NCI-H748 treated with DMSO at 0.1 percent for 48 hours (cell line): ENCODE data around the gene LMNB1.
"Not testable (repeated sequence)": the region's sequence is repeated elsewhere in the genome, so short reads cannot be mapped to it uniquely, and the experiment has no call there.

Source experiments
- DNase-seq: peaks from one replicate; lab custom pipeline; 2025; lab: John Stamatoyannopoulos, UW

Gene LMNB1

DNA sequence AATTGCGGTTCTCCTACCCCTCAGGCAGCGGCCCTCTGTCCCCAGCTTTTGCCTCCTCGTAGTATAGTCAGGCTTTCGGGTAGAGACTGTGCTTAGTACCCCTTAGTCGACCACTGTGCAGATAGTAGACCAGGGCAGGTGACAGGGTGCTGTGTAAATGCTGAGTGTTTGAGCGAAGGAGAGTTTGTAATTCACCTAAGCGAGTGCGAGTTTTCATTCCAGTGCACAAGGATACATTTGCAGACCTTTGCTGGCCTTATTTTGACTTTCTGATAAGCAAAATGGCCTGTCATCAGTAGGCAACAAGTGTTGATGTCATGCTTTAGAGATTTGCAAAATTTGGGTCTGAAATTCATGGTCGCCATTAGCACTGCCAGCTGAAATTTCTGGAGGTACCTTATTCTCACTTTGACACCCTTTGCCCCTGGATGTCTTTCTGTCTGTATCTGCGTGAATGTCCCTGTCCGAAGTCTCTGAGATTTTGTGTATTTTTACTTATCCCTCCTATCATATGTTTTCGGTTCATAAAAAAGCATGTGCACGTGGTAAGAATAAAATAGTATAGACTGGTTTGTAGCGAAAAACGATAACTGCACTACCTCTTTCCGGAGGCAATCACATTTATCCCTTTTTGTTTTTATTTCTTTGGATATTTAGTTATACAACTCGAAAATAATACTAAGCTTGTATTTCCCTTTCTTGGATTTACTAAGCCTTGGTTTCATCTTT, 1.9 kb downstream of the LMNB1 start:
- no peak for DNase-seq

DNA sequence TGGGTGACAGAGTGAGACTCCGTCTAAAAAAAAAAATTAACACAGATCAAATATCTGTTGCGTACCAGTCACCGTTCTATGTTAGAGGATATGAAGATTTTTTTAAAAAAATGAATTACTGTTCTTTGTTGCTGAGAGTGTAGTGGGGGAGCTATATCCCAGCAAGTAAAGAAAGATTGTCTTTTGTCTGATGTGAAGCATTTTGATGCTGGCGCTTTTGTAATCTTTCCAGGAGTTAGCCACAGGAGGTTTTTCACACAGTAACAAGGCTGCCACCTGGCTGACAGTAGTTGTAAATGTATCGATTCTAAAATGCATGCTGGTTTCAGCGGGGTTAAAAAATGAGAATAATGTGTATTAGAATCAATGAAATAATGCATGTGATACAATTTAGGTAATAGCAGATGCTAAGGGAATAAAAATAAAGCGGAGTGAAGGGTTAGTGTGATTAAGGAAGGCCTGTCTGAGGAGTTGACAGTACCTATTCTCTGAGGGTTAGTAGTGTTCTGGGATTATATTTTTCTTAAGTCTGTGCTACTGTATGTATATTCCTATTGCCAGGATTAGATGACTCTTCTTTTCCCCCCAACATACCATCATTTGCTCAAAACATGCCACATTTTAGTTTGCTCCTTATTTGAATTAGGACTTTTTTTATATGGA, 3.4 kb downstream of the LMNB1 start:
- DNase-seq = peak; percentile 33

DNA sequence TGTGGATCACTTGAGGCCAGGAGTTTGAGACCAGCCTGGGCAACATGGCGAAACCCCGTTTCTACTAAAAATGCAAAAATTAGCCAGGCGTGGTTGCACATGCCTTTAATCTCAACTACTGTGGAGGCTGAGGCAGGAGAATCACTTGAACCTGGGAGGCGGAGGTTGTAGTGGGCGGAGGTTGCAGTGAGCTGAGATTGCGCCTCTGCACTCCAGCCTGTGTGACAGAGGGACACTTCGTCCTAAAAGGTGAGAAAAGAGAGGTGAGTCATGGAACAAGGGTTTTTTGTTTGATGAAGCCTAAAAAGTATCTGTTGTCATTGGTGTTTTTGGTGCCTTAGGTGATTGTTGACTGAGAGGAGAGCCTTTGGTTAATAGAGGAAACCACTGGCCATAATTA, 11.5 kb downstream of the LMNB1 start:
- DNase-seq = not testable (repeated sequence)

GRCh38 chr5:126793097-126793496, 16.2 kb downstream of the LMNB1 start:
- DNase-seq = no peak

- DNase-seq = not testable (repeated sequence)
Measured at GRCh38 chr5:126793648-126794047, 16.7 kb downstream of the LMNB1 start.

DNA sequence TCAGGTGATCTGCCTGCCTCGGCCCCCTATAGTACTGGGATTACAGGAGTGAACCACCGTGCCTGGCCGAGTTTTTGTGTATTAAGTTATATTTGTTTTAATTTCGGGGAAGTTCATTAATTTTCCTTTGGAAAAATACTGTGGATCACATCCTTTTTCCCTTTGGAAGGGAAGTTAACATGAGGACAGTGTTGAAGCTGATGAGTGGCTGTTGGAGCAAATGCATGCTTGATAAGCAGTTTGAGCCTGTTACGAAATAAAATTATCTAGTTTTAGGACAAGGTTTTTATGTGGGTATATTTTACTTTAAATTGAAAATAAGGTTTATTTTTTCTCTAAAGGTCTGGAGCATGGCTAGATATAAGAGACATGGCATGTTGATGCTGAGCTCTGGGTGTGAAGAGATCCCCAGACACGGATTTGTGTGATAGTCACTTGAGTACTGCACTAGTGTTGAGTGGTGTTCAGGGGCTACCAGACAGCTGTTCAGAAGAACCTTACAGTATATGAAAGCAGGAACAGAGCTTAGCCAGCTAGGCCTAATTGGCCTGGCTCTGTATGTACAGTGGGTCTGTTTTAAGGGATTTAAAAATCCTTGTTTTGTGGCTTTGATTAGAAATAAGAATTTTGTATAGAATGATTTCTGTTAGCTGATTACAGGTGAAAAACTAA, 17.4 kb downstream of the LMNB1 start:
- no peak for DNase-seq

DNA sequence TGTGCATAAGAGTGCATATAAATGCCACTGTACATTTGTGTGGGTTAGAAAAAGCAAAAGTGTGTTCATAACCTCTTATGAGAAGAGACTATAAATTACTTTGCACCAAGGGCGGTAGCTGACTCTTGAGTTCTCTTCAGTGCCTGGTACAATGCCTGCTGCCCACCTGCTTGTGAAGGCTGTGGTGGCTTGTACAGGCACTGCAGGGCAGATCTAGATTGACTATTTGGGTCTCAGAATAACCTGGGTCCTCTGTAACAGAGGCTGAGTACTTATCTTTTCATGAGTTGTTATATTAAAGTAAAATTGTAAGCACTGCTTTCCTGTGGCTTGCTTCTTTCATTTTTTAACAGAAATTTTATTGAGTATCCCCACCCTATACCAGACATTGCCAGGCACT, 22.8 kb downstream of the LMNB1 start:
- no peak for DNase-seq

GRCh38 chr5:126801174-126801991, 24.4 kb downstream of the LMNB1 start:
- DNase-seq = no peak

- no peak for DNase-seq
Measured at GRCh38 chr5:126801992-126802294, 25.0 kb downstream of the LMNB1 start.

- DNase-seq = no peak
Measured at GRCh38 chr5:126805063-126805462, 28.1 kb downstream of the LMNB1 start.

- no peak for DNase-seq
Measured at GRCh38 chr5:126808521-126808988, 31.6 kb downstream of the LMNB1 start.

- no peak for DNase-seq
Measured at GRCh38 chr5:126809916-126810315, 33.0 kb downstream of the LMNB1 start.

DNA sequence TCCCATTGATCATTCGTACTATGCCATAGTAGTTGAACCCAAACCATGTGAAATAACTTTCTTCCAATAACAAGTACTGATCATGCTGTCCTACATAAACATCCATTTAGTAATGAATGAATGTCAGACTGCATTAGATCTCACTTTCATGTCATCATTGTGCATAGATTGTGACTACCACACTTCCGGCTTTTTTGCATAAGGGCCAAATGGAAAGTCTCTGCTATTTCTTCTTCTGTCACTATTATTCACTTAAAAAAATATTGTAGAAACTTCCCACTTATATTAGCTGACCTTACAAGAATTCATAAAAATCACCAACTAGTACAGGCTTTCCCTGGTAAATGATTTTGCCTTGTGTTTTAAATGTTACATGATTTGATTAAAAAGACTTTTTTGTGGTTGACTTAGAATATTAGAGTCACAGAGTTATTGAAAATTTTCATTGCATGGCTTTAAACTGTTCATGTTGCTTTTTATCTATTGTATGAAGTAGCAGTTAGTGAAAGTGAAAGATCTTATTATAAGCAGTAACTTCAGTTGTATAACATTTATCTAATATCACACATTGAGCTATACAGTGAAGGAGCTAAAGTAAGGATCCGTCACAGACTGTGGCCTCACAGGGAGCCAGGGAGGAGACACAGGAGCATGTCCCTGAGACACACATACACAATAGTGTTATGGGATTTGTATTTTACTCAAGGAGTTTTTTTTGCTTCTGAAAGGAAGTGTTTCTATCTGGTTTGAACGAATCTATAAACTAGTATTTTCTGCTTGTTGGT, 33.9 kb downstream of the LMNB1 start:
- no peak for DNase-seq

DNA sequence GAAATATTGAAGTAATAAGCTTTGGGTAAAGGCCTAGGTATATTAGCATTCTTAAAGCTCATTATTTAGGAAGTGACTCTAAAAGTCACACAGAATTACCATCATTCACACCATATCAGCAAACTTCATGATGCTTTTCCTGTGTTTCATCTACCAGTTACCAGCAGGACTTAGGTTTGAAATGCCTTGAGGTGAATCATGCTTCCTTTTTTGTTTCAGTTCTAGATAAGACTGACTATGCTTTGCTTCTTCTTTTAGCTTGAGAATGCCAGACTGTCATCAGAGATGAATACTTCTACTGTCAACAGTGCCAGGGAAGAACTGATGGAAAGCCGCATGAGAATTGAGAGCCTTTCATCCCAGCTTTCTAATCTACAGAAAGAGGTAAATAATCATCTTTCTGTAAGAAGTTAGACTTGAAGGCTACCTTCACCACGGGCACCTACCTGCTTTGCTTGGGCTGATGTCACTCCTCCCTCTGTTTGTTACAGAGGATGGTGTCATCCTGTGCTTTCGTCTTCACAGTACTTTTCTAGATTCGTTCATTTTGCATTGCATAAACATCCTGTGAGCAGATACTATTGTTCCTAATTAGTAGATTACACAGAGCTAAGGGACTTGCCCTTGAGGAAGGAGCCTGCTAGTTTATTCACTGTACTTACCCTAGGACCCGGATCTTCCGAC, 34.7 kb downstream of the LMNB1 start:
- DNase-seq = no peak

DNA sequence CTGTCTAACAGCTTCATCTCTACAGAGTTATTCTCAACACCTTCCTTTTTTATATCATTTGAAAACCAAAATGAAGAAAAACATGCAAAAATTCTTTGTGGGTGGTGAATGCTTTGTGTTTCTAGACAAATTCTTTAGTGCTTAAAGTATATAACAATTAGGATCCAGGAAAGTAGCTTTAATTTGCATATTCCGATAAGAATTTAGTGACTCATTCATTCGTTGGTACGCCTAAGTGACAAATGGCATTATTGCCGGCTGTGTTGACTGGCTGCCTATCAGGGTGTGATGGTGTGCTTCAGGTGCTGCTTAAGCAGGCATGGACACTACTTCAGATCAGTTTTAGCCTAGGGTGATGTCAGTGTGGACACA, 35.2 kb downstream of the LMNB1 start:
- DNase-seq = no peak

DNA sequence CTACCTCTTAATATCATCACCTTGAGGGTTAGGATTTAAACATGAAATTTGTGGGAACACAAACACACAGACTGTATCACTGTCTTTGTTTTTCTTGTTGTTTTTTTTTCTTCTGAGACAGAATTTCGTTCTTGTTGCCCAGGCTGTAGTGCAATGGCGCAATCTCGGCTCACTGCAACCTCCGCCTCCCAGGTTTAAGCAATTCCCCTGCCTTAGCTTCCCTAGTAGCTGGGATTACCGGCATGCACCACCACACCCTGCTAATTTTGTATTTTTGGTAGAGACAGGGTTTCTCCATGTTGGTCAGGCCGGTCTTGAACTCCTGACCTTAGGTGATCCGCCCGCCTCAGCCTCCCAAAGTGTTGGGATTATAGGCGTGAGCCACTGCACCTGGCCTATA, 36.9 kb downstream of the LMNB1 start:
- not testable (repeated sequence) for DNase-seq

GRCh38 chr5:126814721-126815404, 37.9 kb downstream of the LMNB1 start:
- no peak for DNase-seq

- DNase-seq = no peak
Measured at GRCh38 chr5:126816649-126817048, 39.7 kb downstream of the LMNB1 start.

DNA sequence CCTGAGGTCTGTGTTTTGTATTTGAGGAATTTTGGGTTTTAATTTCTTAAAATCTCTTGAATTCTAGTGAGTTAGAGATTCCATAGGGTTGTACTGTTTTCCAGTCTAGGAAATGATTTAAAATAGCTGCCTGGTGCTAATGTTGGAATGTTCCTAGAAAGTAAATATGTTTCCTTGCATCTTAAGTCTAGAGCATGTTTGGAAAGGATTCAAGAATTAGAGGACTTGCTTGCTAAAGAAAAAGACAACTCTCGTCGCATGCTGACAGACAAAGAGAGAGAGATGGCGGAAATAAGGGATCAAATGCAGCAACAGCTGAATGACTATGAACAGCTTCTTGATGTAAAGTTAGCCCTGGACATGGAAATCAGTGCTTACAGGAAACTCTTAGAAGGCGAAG, 41.8 kb downstream of the LMNB1 start:
- DNase-seq = no peak

DNA sequence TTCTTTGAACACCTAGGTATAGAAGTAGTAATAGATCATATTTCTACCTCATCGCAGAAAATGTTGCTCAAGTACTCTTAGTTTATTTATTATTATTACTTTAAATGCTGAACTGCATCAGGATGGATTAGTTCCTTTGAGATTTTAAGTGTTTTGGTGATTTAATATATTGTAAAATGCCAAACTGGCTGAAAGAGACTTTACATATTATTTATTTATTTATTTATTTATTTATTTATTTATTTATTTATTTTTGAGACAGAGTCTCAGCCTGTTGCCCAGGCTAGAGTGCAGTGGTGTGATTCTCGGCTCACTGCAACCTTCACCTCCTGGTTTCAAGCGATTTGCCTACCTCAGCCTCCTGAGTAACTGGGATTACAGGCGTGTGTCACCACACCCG, 42.3 kb downstream of the LMNB1 start:
- no peak for DNase-seq
